Trophoblast cell (in vitro differentiated cells and primary cell): ENCODE measurements around the gene SEL1L3.

ENCODE experiments used
- DNase-seq, 2 donors: peaks; one replicate each; pipeline ENCODE4 v3.0.0-alpha.2; 2016
- H2AFZ ChIP-seq: 2 replicates; pipeline ENCODE4 v1.6.1; 2013; ENCODE audit warnings: low read length, moderate library complexity, mild to moderate bottlenecking; ENCODE audit not compliant: insufficient read depth, poor library complexity
- H2AK5ac ChIP-seq: 2 replicates; pipeline ENCODE4 v1.6.1; 2013; ENCODE audit warnings: mild to moderate bottlenecking, low read length
- H2BK120ac ChIP-seq: 2 replicates; pipeline ENCODE4 v1.6.1; 2013; ENCODE audit warnings: low read length, mild to moderate bottlenecking, moderate library complexity; ENCODE audit not compliant: insufficient read depth, poor library complexity
- H2BK12ac ChIP-seq: 2 replicates; pipeline ENCODE4 v1.6.1; 2013; ENCODE audit warnings: mild to moderate bottlenecking, low read length, moderate library complexity
- H2BK5ac ChIP-seq: 2 replicates; pipeline ENCODE4 v1.6.1; 2013; ENCODE audit warnings: low read length, low read depth, moderate library complexity, mild to moderate bottlenecking; ENCODE audit not compliant: poor library complexity
- H3K14ac ChIP-seq: 2 replicates; pipeline ENCODE4 v1.6.1; 2013; ENCODE audit warnings: mild to moderate bottlenecking, low read length
- H3K18ac ChIP-seq: 2 replicates; pipeline ENCODE4 v1.6.1; 2013; ENCODE audit warnings: mild to moderate bottlenecking, low read length
- H3K23ac ChIP-seq: 2 replicates; pipeline ENCODE4 v1.6.1; 2013; ENCODE audit warnings: low read length
- H3K27ac ChIP-seq: 2 replicates; pipeline ENCODE4 v1.5.1; 2013; ENCODE audit warnings: low read depth, mild to moderate bottlenecking, inconsistent platforms, low read length, moderate library complexity
- H3K27me3 ChIP-seq: 2 replicates; pipeline ENCODE4 v1.6.1; 2013; ENCODE audit warnings: inconsistent platforms, mild to moderate bottlenecking, low read length, moderate library complexity; ENCODE audit not compliant: insufficient read depth
- H3K36me3 ChIP-seq, 2 experiments: 1 replicate in 1 of 2; 2 replicates in 1 of 2; pipeline ENCODE4 v1.6.1; 2013; ENCODE audit warnings: low read length in 2 of 2, mild to moderate bottlenecking in 2 of 2, moderate library complexity in 1 of 2; ENCODE audit not compliant: insufficient read depth in 2 of 2, control insufficient read depth in 1 of 2
- H3K4ac ChIP-seq: 2 replicates; pipeline ENCODE4 v1.6.1; 2013; ENCODE audit warnings: low read depth, mild to moderate bottlenecking, low read length, moderate library complexity
- H3K4me1 ChIP-seq, 2 experiments: 1 replicate in 1 of 2; 2 replicates in 1 of 2; pipeline ENCODE4 v1.6.1; 2013; ENCODE audit warnings: low read length in 2 of 2, mild to moderate bottlenecking in 2 of 2, moderate library complexity in 1 of 2; ENCODE audit not compliant: insufficient read depth in 2 of 2, control insufficient read depth in 1 of 2
- H3K4me2 ChIP-seq: 2 replicates; pipeline ENCODE4 v1.6.1; 2013; ENCODE audit warnings: inconsistent platforms, mild to moderate bottlenecking, low read length, moderate library complexity
- H3K4me3 ChIP-seq: 2 replicates; pipeline ENCODE4 v1.5.1; 2013; ENCODE audit warnings: mild to moderate bottlenecking, low read depth, low read length, inconsistent platforms
- H3K79me1 ChIP-seq: one replicate; pipeline ENCODE4 v1.6.1; 2013; ENCODE audit warnings: low read length
- H3K79me2 ChIP-seq: 2 replicates; pipeline ENCODE4 v1.6.1; 2013; ENCODE audit warnings: low read length, mild to moderate bottlenecking; ENCODE audit not compliant: control insufficient read depth, insufficient read depth, poor library complexity
- H3K9ac ChIP-seq: 2 replicates; pipeline ENCODE4 v1.6.1; 2013; ENCODE audit warnings: mild to moderate bottlenecking, low read length
- H3K9me3 ChIP-seq: 2 replicates; pipeline ENCODE4 v1.6.1; 2013; ENCODE audit warnings: low read depth, mild to moderate bottlenecking, control low read depth, inconsistent platforms, low read length; ENCODE audit not compliant: insufficient read depth
- H4K12ac ChIP-seq: 2 replicates; pipeline ENCODE4 v1.6.1; 2013; ENCODE audit warnings: low read depth, mild to moderate bottlenecking, low read length, moderate library complexity
- H4K8ac ChIP-seq: 2 replicates; pipeline ENCODE4 v1.6.1; 2013; ENCODE audit warnings: low read depth, mild to moderate bottlenecking, low read length, moderate library complexity
- H4K91ac ChIP-seq: one replicate; pipeline ENCODE4 v1.6.1; 2013; ENCODE audit warnings: low read depth, mild to moderate bottlenecking, low read length, moderate library complexity
- WGBS: extraction: QIAGEN DNeasy Blood & Tissue Kit; methylation state at CpG from one replicate; pipeline ENCODE4 v1.1.7; 2013; ENCODE audit warnings: missing lambda C conversion rate; ENCODE audit not compliant: insufficient read length, insufficient coverage; ENCODE audit errors: extremely low coverage; 5-methylcytosine and 5-hydroxymethylcytosine counted together

SEL1L3 gene

DNA sequence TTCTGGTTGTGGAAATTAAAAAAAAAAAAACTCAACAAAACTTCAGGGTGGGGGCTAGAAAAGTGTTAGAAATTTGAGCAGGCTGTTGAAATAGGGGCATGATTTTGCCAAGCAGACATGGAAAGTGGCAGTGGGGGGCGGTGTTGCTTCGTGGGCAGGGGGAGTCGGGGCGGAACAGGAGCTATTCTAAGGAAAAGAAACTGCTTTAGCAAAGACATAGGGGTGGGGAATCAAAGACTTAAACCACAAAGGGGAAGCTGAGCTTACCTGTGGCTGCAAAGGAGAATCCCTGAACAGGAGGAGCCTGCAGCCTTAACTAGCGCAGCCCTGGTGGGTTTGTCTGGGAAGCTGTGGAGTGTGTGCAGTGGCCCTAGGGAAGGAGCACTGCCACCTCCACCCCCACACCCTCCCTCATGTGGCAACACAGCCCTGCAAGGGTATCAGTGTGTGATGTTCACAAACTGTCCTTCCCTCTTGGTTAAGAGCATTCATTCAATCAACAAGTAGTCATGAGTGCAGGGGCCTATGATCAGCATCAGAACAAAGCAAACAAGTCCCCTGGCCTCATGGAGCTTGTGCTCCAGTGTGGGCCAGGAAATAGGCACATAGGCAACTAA, 20.5 kb downstream of the SEL1L3 start:
- no peak overlapping the region for H3K4me3 ChIP-seq

GRCh38 chr4:25839687-25840086, 23.1 kb downstream of the SEL1L3 start:
- Histone ChIP-seq H3K27ac (no peak overlapping the region), H3K4me1 (no peaks in the 10 kb centered on the region), H2BK120ac (no peak overlapping the region), H2BK5ac (no peak overlapping the region), H3K36me3 (no peaks in the 10 kb centered on the region), H3K4me3 (no peak overlapping the region), H3K27me3 (no peaks in the 10 kb centered on the region), H3K4ac (no peak overlapping the region), H2AFZ (no peak overlapping the region), H3K4me2 (no peak overlapping the region), H3K9me3 (no peaks in the 10 kb centered on the region), H3K23ac (no peak overlapping the region), H4K8ac (no peak overlapping the region), H2BK12ac (no peak overlapping the region), H3K9ac (no peak overlapping the region), H2AK5ac (no peak overlapping the region), H3K79me2 (no peaks in the 10 kb centered on the region), H3K14ac (no peak overlapping the region), H3K18ac (no peak overlapping the region), H4K12ac (no peak overlapping the region), H3K79me1 (no peaks in the 10 kb centered on the region), H4K91ac (no peak overlapping the region)
- no peak for DNase-seq
- whole genome bisulfite sequencing, result 100% methylated on average over 5 of the region's 12 CpGs

More for the DNA sequence above, 20.5 kb downstream of the SEL1L3 start:
- no peak overlapping the region for H3K4ac ChIP-seq
- H3K4me1 ChIP-seq, result no peaks in the 10 kb centered on the region
- no peak overlapping the region for H3K9ac ChIP-seq
- H3K23ac ChIP-seq, result no peak overlapping the region
- no peak overlapping the region for H2AFZ ChIP-seq
- H3K9me3 ChIP-seq, result no peaks in the 10 kb centered on the region
- no peak overlapping the region for H4K12ac ChIP-seq
- H3K27me3 ChIP-seq, result no peaks in the 10 kb centered on the region
- no peaks in the 10 kb centered on the region for H3K79me1 ChIP-seq
- no peak overlapping the region for H3K27ac ChIP-seq
- H3K36me3 ChIP-seq, result no peaks in the 10 kb centered on the region
- H3K79me2 ChIP-seq, result no peaks in the 10 kb centered on the region
- WGBS, result no CpG with 5 or more reads among the region's 5 CpGs
- H3K18ac ChIP-seq, result no peak overlapping the region
- H3K14ac ChIP-seq, result no peak overlapping the region
- H2BK120ac ChIP-seq, result no peak overlapping the region
- no peak for DNase-seq
- H3K4me2 ChIP-seq, result no peak overlapping the region
- no peak overlapping the region for H2BK5ac ChIP-seq
- H4K91ac ChIP-seq, result no peak overlapping the region
- no peak overlapping the region for H2AK5ac ChIP-seq
- no peak overlapping the region for H4K8ac ChIP-seq
- no peak overlapping the region for H2BK12ac ChIP-seq

DNA sequence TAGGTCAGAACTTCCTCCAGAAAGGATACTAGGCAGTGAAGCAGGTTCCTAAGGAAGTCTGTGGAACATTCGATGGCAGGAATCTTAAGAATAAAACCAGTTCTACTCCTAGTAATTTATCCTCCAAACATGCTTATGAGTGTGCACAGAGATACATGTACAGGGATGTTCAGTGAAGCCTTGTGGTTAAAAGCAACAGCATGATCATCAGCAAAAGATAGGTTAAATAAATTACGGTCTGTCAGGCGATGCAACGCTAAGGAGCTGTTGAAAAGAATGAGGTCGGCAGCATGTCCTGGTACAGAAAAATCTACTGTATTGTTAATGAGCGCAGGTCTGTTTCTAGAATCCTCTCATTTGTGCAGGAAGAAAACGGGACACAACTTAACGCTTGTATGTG, 23.6 kb downstream of the SEL1L3 start:
- Histone ChIP-seq H3K9ac (no peak overlapping the region), H3K4me1 (no peaks in the 10 kb centered on the region), H2AK5ac (no peak overlapping the region), H3K4ac (no peak overlapping the region), H4K91ac (no peak overlapping the region), H2BK120ac (no peak overlapping the region), H3K36me3 (no peaks in the 10 kb centered on the region), H3K79me2 (no peaks in the 10 kb centered on the region), H3K18ac (no peak overlapping the region), H3K14ac (no peak overlapping the region), H3K79me1 (no peaks in the 10 kb centered on the region), H3K27me3 (no peaks in the 10 kb centered on the region), H3K23ac (no peak overlapping the region), H2BK12ac (no peak overlapping the region), H2AFZ (no peak overlapping the region), H3K27ac (no peak overlapping the region), H2BK5ac (no peak overlapping the region), H4K12ac (no peak overlapping the region), H4K8ac (no peak overlapping the region), H3K9me3 (no peaks in the 10 kb centered on the region), H3K4me2 (no peak overlapping the region), H3K4me3 (no peak overlapping the region)
- WGBS, result no CpG with 5 or more reads among the region's 8 CpGs
- no peak for DNase-seq

GRCh38 chr4:25838526-25838925, 24.3 kb downstream of the SEL1L3 start:
- H3K9ac ChIP-seq, result no peak overlapping the region
- no peak overlapping the region for H3K18ac ChIP-seq
- no peak overlapping the region for H3K27ac ChIP-seq
- no peak overlapping the region for H2AK5ac ChIP-seq
- no peak overlapping the region for H3K4ac ChIP-seq
- H2BK120ac ChIP-seq, result no peak overlapping the region
- DNase-seq, result no peak
- no peak overlapping the region for H4K91ac ChIP-seq
- no peak overlapping the region for H3K23ac ChIP-seq
- H3K79me1 ChIP-seq, result no peaks in the 10 kb centered on the region
- no peaks in the 10 kb centered on the region for H3K36me3 ChIP-seq
- no peak overlapping the region for H4K8ac ChIP-seq
- no peak overlapping the region for H2BK5ac ChIP-seq
- no peak overlapping the region for H3K4me2 ChIP-seq
- no peaks in the 10 kb centered on the region for H3K79me2 ChIP-seq
- no peaks in the 10 kb centered on the region for H3K27me3 ChIP-seq
- no peak overlapping the region for H2AFZ ChIP-seq
- no peak overlapping the region for H3K14ac ChIP-seq
- H2BK12ac ChIP-seq, result no peak overlapping the region
- no peaks in the 10 kb centered on the region for H3K4me1 ChIP-seq
- no CpG with 5 or more reads among the region's 8 CpGs for WGBS
- H3K9me3 ChIP-seq, result no peaks in the 10 kb centered on the region
- no peak overlapping the region for H4K12ac ChIP-seq
- no peak overlapping the region for H3K4me3 ChIP-seq
